Motor neuron (in vitro differentiated cells): ENCODE measurements around the gene PLA2G10. TPM values are rescaled to one million over a fixed set of nuclear protein-coding genes. Genes with fewer than 3 reads are reported as not detected.

Experiments used
- ATAC-seq, 8 experiments: fragments of 200-7000 bp; cut with Tn5 transposase; replicated peaks in 6 of 8; 2 replicates each; pipeline ENCODE4 v1.8.0; 2021; ENCODE audit warnings: mild to moderate bottlenecking in 8 of 8, moderate library complexity in 8 of 8
- H3K27ac ChIP-seq, 2 donors: fragments of 250-450 bp; sonication (Bioruptor Pico); 2 replicates each; pipeline ENCODE4 v1.9.0; 2021; ENCODE audit warnings: antibody characterized with exemption in 2 of 2, mild to moderate bottlenecking in 2 of 2, moderate library complexity in 1 of 2
- H3K4me1 ChIP-seq, 2 donors: fragments of 250-450 bp; sonication (Bioruptor Pico); replicated peaks in 1 of 2; 2 replicates each; pipeline ENCODE4 v1.6.1; 2021; ENCODE audit warnings: antibody characterized with exemption in 2 of 2, mild to moderate bottlenecking in 2 of 2, moderate library complexity in 1 of 2
- H3K4me3 ChIP-seq, 5 donors: fragments of 250-450 bp; sonication (Bioruptor Pico); 2 replicates each; pipeline ENCODE4 v1.9.0; 2021; ENCODE audit warnings: antibody characterized with exemption in 5 of 5, mild to moderate bottlenecking in 5 of 5, moderate library complexity in 4 of 5
- WGBS, 10 experiments: fragments of 450-650 bp; shearing (Covaris generic); methylation state at CpG; one replicate each; pipeline ENCODE4 v1.0.0; 2022; 5-methylcytosine and 5-hydroxymethylcytosine counted together
- in situ Hi-C, 9 experiments: fragments of 400-800 bp; cut with MboI; loops; one replicate each; pipeline ENCODE4 v1.15.0; 2021; ENCODE audit warnings: low sequenced_read_pairs in 9 of 9, low pct_unique_long_range_greater_than_20kb in 2 of 9; ENCODE audit not compliant: unreplicated experiment in 9 of 9
- total RNA-seq, 8 experiments: library from RNA; unstranded; fragments of 300-600 nt; gene quantifications; 2 replicates each; pipeline versions ENCODE4 v1.2.3 to v1.2.4, GENCODE V29; 2022

The PLA2G10 gene
- total RNA-seq, 8 experiments from 2014 or later: not detected

DNA sequence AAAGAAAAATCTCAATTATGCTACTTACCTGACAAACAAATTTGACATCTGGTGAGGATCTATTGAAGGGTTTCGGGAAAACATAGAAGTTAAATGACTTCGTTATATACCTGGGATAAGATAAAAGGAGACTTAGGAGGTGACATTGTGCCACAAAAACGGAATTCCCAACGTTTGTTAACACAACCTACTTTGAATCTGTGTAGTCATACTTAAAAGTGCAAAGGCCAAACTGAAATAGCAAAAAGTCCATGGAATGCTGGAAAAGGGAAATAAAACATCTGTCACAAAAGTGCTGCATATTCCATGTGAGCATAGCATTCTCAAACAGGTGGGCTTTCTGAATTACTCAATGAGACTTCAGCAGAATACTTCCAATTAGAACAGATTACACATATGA is 67.0 kb downstream of the PLA2G10 start:
- in situ Hi-C loops: no loop called here
- WGBS, 10 experiments: 80 to 100% (median 95%) methylated on average over 2 to 4 of the region's 4 CpGs
- Histone ChIP-seq H3K4me1 (peaks cover 4 to 8% of the 10 kb centered on the region in 2 donors), H3K27ac (no peak overlapping the region), H3K4me3 (no peak overlapping the region)
- ATAC-seq: no peak

Other genes starting within 250 kb of the PLA2G10 start
- 10 to 100 TPM; 16.0 to 60.6 (median 27.5) TPM for gene PARN, start 64.0 kb downstream of the PLA2G10 start, total RNA-seq
- gene BFAR, start 61.4 kb downstream of the PLA2G10 start, total RNA-seq: 10 to 100 TPM; 30.8 to 56.2 (median 46.0) TPM
- 1 to 10 TPM; 1.1 to 7.0 (median 2.3) TPM for gene NPIPA3, start 9.1 kb upstream of the PLA2G10 start, total RNA-seq
- 1 to 10 TPM in 7 of 8 experiments, under 1 TPM in 1; 0.71 to 3.5 (median 2.2) TPM for gene NPIPA2, start 48.2 kb upstream of the PLA2G10 start, total RNA-seq
- 100 to 1,000 TPM in 2 of 8 experiments, 10 to 100 TPM in 6; 47.7 to 267 (median 72.9) TPM for gene NOMO1, start 139.4 kb upstream of the PLA2G10 start, total RNA-seq
- gene NPIPA1, start 243.1 kb upstream of the PLA2G10 start, total RNA-seq: 100 to 1,000 TPM in 1 of 8 experiments, 10 to 100 TPM in 7; 31.3 to 116 (median 53.3) TPM